Raji (cell line): Measurements from ENCODE around the gene PLPPR4.

Source experiments
- POLR2A ChIP-seq: IDR thresholded peaks from 2 replicates; pipeline ENCODE4 v1.6.1; 2011; ENCODE audit warnings: low read depth, low read length, control low read depth; ENCODE audit not compliant: insufficient read depth

Gene PLPPR4

DNA sequence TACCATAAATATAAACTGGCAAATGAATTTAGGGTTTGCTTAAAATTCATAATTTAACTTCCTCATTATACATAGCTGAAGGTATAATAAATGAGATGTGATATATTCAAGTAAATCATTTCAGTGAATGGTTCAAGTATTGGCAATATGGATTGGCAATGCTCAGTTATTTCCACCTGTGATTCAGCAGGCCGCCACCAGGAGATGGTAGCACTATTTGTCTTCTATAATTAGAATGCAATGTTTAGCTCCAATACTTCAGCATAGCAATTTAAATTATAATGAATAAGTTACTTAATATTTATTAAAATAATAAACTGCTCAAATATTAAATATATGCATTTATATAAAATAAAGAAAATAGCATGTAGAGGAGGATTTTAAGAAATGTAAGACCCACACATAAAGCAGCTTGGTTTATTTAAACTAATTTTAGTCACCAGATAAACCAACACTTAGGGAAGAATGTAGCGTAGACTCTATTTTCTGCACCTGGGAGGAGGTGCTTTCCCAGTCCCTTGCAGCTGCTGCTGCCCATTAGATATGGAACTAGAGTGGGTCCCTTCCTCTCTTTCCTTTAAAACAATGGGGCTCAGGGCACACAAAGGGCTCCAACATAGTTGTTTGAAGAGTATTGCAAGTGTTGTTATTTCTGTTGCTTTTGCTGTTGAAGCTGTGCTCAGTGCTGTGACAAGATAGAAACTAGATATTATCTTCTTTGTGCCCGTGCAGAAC lies 62.1 kb downstream of the PLPPR4 start:
- no peak for TF ChIP-seq POLR2A

DNA sequence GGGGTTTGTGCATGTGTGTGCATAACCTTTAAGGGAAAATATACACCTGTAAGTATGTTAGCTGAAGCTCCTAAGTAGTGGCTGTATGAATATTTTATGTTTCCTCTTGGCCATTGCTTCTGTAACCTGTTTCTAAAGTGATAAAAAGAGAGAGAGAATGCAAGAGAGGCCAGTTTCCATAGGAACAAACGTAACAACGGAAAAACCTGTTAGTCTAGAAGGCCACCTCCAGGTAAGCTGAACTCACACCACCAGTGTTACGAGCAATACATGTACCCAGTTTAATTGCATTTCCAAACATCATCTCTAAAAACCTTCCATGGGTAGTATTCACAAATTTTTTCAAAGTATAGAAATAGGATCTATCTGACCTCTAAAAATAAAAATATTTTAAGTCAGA lies 63.1 kb downstream of the PLPPR4 start:
- TF ChIP-seq POLR2A: no peak

DNA sequence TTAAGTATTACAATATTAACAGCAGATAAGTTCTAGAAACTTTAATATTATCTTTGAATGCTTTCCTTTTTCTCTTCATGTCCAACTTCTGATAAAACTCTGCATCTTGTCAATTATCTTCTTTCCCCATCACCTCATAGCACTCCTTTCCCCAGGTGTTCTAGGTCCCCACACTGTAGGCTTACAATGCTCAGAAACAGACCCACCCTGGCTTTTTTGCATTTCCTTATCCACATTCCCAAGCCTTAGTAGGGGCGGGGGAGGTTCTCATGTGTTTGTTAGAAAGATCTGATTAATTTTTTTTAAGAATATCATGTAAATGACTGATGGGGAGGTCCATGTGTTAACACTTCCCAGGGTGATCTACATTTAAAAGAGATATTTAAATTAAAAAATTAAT lies 63.9 kb downstream of the PLPPR4 start:
- TF ChIP-seq POLR2A: no peak

DNA sequence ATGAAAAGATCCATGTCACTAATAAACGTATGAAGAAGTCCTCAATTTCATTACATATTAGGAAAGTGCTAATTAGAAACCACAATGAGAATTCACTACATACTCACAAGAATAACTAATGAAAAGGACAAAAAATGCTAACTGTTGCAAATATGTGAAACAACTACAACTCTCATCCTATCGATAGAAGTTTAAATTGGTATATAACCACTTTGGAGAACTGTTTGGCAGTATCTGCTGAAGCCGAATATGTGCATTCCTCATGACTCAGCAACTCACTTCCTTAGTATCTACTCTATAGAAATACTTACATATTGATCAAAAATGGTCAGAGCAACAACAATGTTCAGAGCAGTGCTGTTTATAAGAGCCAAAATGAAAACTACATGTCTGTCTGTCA lies 66.8 kb downstream of the PLPPR4 start:
- no peak for TF ChIP-seq POLR2A

DNA sequence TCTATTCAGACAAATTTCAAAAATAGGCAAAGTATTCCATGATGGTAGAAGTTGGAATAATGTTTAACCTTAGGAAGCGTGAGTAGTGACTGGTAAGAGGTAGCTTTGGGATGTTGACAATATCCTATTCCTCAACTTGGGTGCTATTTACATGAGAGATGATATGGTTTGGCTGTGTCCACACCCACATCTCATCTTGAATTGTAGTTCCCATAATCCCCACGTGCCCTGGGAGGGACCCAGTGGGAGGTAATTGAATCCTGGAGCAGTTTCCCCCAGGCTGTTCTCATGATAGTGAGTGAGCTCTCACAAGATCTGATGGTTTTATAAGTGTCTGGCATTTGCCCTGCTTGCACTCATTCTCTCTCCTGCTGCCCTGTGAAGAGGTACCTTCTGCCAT lies 67.3 kb downstream of the PLPPR4 start:
- no peak for TF ChIP-seq POLR2A

DNA sequence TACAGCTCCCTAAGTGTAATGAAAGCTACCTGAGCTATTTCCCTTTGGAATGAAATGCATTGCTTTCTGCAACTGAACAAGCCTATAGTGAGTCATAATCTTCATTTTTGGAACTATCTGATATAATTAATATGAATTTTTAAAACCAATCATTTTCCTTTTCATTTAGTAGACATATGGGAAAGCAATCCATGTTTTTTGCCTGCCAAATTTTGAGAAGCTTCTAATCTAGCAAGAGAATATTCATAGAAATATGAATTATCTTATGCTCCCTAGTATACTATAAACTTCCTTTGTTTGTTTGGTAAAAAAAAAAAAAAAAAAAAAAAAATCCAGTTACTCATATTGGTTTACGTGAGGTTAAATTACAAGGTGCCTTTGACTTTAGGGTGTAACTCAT lies 68.3 kb downstream of the PLPPR4 start:
- no peak for TF ChIP-seq POLR2A

DNA sequence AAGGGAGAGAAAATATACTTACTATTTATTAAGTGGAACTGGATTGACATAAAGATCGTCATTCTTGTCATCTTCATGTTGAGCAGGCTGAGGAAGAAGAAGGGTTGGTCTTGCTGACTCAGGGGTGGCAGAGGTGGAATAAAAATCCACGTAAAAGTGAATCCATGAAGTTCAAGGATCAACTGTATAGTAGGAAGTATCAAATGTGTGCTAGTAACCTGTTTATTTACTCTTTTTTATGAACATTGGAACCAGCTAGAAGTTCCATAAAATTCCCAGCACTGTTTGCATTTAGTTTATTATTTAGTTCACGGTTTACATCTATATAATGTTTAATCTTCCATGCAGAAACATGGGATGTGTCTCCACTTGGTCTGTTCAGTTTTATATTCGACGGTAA lies 70.7 kb downstream of the PLPPR4 start:
- TF ChIP-seq POLR2A: no peak

DNA sequence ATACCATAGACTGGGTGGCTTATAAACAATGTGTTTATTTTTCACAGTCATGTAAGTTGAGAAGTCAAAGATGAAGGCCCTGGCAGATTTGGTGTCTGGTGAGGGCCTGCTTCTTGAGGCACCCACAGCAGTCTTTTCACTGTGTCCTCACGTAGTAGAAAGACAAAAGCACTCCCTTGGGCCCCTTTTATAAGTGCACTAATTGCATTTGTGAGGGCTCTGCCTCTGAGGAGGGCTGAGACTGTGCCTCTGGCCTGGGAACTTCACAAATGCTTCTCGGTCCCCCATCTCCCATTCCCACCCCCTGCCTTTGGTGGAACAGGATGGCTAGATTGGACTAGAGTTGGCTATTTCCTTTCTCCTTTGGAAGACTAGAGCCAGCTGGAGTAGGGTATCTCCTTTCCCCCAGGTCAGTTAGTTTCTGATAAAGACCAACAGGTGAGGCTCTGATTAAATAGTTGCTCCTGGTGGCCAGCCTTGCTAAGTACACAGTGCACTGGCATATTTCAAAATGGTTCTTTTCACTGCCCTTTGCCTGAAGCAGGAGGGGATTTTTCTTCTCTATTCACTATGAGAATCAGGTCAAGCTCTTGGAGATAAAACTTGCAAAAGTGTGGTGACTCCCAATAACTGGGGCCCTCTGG lies 82.9 kb downstream of the PLPPR4 start:
- TF ChIP-seq POLR2A: no peak

DNA sequence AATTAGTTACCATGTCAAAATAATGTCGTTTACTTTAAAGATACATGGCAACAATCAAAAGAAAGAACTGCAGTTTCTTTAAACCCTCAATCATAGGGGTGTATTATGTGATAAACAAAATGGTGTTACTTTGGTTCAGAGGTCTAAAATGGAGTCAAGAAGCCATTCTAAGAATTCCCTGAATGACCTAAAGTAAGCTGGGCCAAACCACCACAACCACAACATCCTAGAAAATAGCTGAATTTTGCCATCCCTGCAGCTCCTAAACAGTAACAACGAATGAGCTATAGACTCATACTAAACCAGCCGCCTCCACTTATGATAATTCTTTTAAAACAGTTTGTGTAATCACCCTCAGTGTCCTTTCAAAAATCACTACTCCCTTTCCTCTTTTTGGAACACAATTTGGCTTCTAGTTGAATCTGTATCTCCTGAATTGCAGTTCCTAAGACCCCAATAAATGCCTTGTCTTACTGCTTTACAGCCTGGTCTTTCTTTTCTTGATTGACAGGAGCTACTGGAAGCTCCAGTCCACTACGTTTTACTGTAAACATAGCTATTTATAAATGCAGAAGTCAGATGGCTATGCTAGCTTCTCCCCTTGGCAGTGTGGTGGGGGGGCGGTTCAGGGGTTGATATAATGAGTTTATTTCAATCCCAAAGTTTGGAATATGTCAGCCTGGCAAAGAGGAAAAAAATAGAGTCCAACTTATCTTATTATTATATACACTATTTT lies 84.3 kb downstream of the PLPPR4 start:
- TF ChIP-seq POLR2A: no peak

DNA sequence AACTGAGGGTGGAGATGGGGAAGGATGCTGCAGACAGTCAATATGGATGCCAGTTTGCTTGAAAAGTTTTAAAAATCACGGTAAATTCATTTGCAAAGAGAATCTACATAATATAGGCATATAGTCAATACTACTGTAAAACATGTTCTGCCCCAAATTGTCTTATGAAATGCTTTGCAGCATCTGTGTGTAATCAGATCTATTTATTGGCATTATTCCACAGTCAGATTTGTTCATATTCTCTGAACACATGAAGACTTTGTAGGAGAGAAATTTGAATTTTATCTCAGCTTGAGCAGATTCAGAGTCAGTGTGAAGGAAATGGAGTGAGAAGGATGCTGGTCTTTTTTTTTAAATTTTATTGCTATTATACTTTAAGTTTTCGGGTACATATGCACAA lies 88.5 kb downstream of the PLPPR4 start:
- no peak for TF ChIP-seq POLR2A

DNA sequence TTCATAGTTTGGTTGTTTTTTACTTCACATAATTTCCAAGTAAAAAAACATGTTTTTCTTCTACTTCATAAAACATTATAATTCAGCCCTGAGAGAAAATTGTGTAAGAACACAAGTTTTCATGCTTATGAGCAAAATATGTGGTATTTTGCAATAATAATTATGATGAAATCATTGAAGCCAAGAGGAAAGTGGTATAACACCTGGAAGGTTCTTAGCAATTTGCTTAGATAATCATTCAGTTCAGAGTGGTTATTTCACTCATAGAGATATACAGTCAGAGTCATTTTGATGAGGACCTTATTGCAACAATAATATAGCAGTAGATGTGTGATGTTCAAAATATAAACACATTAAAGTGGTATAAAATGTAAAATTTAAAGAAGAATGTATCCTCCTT lies 94.5 kb downstream of the PLPPR4 start:
- no peak for TF ChIP-seq POLR2A
